Fibroblast of skin of abdomen (primary cell): ENCODE measurements around the gene CAB39.

Experiments
- DNase-seq: peaks from one replicate; pipeline ENCODE4 v3.0.0-alpha.2; 2013

The CAB39 gene

GRCh38 chr2:230864605-230865306 lies 152.1 kb downstream of the CAB39 start, which contains the start of gene ITM2C:
Gene ITM2C (plus strand): TSS chr2:230864942. CDS start chr2:230865026, 84 bp downstream.
- peak; percentile 76 for DNase-seq

GRCh38 chr2:230865307-230865765 lies 152.7 kb downstream of the CAB39 start:
- peak; percentile 37 for DNase-seq

- DNase-seq = peak; percentile 44
Observed at GRCh38 chr2:230865766-230866755, 153.4 kb downstream of the CAB39 start.

- DNase-seq = peak; percentile 38
Observed at GRCh38 chr2:230866756-230867523, 154.3 kb downstream of the CAB39 start.

- DNase-seq = peak; percentile 12
Observed at GRCh38 chr2:230868161-230868946, 155.7 kb downstream of the CAB39 start.

GRCh38 chr2:230868947-230869913 lies 156.6 kb downstream of the CAB39 start:
- no peak for DNase-seq

- DNase-seq = no peak
Observed at GRCh38 chr2:230869914-230870543, 157.4 kb downstream of the CAB39 start.
